ENCODE results near the gene UBE3C. TPM values are rescaled to one million over a fixed set of nuclear protein-coding genes. Genes with fewer than 3 reads are reported as not detected.

UBE3C gene
- total RNA-seq, 2 donors from 2014 or later, result 35.8 to 35.9 TPM

GRCh38 chr7:157241631-157242030 lies 102.9 kb downstream of the UBE3C start:
- Histone ChIP-seq H3K27ac (no peak overlapping the region), H3K4me1 (no peaks in the 10 kb centered on the region), H3K27me3 (no peaks in the 10 kb centered on the region), H3K36me3 (replicated peaks in 1 of 2; ENCODE audit: insufficient read depth in 1 of 2, low read depth in 2 of 2) (no peaks in the 10 kb centered on the region), H3K9me3 (peaks cover 0 to 4% (median 0%) of the 10 kb centered on the region in 3 donors), H3K4me3 (no peak overlapping the region)
- ATAC-seq, result no peak
- TF ChIP-seq POLR2A (IDR thresholded peaks at IDR 0.05) (no peak), CTCF (IDR thresholded peaks at IDR 0.05) (no peak)
- intact Hi-C loops (cut with DNase I), result no loop called here
- 92 to 98% methylated on average over 5 of the region's 5 CpGs for WGBS, 2 donors
- DNase-seq, result no peak

GRCh38 chr7:157244516-157245294 lies 106.0 kb downstream of the UBE3C start:
- 87 to 88% methylated on average over 6 of the region's 6 CpGs for WGBS, 2 donors
- H3K27me3 ChIP-seq, result no peaks in the 10 kb centered on the region
- peaks cover 0 to 6% of the 10 kb centered on the region in 2 donors for H3K36me3 ChIP-seq (replicated peaks in 1 of 2; ENCODE audit: insufficient read depth in 1 of 2, low read depth in 2 of 2)
- peaks cover 0 to 4% (median 0%) of the 10 kb centered on the region in 3 donors for H3K9me3 ChIP-seq
- DNase-seq, result no peak
- no peak overlapping the region for H3K4me3 ChIP-seq
- no peak for ATAC-seq
- H3K4me1 ChIP-seq, result no peaks in the 10 kb centered on the region
- intact Hi-C loops (cut with DNase I), result no loop called here
- TF ChIP-seq POLR2A (IDR thresholded peaks at IDR 0.05) (no peak), CTCF (IDR thresholded peaks at IDR 0.05) (no peak)
- H3K27ac ChIP-seq, result no peak overlapping the region

- DNase-seq, result no peak
- Histone ChIP-seq H3K27ac (no peak overlapping the region), H3K9me3 (peaks cover 0 to 4% (median 0%) of the 10 kb centered on the region in 3 donors), H3K36me3 (replicated peaks in 1 of 2; ENCODE audit: insufficient read depth in 1 of 2, low read depth in 2 of 2) (peaks cover 0 to 6% of the 10 kb centered on the region in 2 donors), H3K27me3 (no peaks in the 10 kb centered on the region), H3K4me3 (no peak overlapping the region), H3K4me1 (no peaks in the 10 kb centered on the region)
- 90 to 91% methylated on average over 8 of the region's 8 CpGs for whole genome bisulfite sequencing, 2 donors
- TF ChIP-seq POLR2A (IDR thresholded peaks at IDR 0.05) (no peak), CTCF (IDR thresholded peaks at IDR 0.05) (no peak)
- ATAC-seq, result no peak
- intact Hi-C loops (cut with DNase I), result no loop called here
Observed at GRCh38 chr7:157246052-157246451, 107.3 kb downstream of the UBE3C start.

- no peaks in the 10 kb centered on the region for H3K27me3 ChIP-seq
- H3K27ac ChIP-seq, result no peak overlapping the region
- no peak for ATAC-seq
- no peak for DNase-seq
- intact Hi-C loops (cut with DNase I), result no loop called here
- 92 to 93% methylated on average over 14 of the region's 14 CpGs for WGBS, 2 donors
- H3K4me3 ChIP-seq, result no peak overlapping the region
- TF ChIP-seq CTCF (IDR thresholded peaks at IDR 0.05) (no peak), POLR2A (IDR thresholded peaks at IDR 0.05) (no peak)
- peaks cover 0 to 4% (median 0%) of the 10 kb centered on the region in 3 donors for H3K9me3 ChIP-seq
- H3K4me1 ChIP-seq, result no peaks in the 10 kb centered on the region
- peaks cover 0 to 6% of the 10 kb centered on the region in 2 donors for H3K36me3 ChIP-seq (replicated peaks in 1 of 2; ENCODE audit: insufficient read depth in 1 of 2, low read depth in 2 of 2)
Observed at GRCh38 chr7:157248659-157249058, 109.9 kb downstream of the UBE3C start.
